Stimulated activated CD4-positive, alpha-beta T cell treated with anti-CD3 and anti-CD28 coated beads, TNF-alpha, amount 100 ng/mL, for 1 hour (primary cell): ENCODE results near the gene ARPC5L.
"Not testable (repeated sequence)": the region's sequence is repeated elsewhere in the genome, so short reads cannot be mapped to it uniquely, and the experiment has no call there.

ENCODE experiments used
- DNase-seq, 3 donors: peaks; one replicate each; pipeline ENCODE4 v3.0.0-alpha.2; 2020; ENCODE audit warnings: low read depth in 3 of 3, low spot score in 1 of 3

The ARPC5L gene

DNA sequence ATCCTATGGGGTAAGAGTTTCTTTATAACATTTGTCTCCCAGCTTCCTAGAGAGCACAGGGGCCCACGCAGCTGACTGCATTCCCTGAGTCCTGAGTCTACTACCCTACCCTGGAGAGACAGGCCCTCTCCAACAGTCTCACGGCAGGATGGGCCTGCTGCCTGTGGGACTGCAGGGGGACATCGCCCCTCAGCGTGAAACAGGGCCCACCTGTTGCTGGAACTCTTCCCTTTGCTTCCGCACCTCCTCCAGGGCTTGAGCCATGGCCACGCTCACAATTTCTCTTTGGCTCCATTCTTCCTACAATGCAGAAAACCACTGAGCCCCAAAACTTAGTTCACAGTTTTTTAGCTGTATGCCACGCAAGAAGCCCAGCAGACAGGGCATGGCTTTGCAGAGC lies 28.2 kb downstream of the ARPC5L start:
- no peak for DNase-seq

DNA sequence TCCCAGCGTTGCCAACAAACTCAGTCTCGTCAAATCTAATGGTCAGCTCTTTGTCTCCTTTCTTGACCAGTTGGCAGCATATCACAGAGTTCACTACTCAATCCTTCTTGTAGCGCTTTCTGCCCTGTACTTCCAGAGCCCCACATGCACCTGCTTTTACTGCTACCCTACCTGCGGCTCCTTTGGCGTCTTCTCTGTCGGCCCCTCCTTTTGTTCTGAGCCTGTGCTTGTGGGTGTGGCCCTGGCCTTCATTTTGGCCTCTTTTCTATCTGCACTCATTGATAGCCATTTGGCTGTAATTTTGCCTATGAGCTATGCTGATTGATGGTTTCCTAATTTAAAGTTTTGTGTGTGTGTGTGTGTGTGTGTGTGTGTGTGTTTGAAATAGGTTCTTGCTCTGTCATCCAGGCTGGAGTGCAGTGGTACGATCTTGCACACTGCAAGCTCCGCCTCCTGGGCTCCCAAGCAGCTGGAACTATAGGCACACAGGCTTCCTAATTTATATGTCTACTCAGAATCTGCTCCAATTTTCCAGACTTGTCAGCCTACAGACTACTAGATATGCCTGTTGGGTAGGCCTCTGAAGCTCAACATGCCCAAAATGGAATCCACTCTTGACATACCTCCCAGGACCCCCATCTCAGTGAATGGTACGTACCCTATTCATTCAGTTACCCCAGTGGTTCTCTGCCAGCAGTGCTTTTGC lies 32.3 kb downstream of the ARPC5L start:
- DNase-seq: no peak

DNA sequence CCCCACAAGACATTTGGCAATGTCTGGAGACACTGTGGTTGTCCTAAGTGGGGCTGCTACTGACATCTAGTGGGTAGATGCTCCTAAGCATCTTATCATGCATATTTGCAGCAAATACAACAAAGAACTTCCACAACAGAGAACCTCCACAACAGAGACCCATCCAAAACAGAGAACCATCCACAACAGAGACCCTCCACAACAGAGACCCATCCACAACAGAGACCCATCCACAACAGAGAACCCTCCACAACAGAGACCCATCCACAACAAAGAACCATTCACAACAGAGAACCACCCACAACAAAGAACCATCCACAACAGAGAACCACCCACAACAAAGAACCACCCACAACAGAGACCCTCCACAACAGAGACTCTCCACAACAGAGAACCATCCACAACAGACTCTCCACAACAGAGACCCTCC lies 32.8 kb downstream of the ARPC5L start:
- DNase-seq: no peak

DNA sequence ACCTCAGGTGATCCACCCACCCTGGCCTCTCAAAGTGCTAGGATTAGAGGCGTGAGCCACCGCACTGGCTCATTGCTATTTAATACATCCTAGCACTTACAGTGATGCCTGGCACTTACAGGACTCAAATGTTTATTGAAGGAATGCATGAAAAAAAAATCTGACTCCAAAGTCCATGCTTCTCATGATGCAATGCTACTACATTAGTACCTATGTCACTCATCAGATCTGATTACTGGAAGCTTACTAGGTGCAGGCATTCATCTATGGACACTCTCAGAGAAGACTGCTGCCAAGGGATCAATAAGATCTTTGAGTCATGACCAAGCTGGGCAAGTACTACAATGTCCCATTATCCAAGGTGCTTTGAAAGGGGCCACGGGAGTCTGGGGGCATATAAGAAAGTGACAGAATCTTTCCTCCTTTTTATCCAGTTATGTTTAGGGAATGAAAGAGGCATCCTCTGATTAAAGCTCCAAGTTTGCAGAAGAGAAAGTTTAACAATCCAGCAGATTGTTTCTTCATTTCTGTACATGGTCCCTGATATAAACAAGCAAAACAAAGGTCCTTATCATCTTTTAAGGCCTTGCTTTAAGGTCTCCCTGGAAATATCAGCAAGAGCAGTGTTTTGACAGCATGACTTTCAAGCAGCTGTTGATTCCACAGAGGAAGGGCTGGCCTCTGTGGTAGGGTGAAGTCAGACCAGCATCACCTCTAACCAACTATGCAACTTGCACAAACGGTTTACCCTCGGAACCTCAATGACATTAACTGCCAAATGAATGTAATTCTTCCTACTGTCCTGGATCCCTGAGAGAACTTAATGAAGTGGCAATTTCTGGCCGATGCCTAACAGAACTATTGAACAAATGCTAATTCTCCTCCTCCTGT lies 35.9 kb downstream of the ARPC5L start:
- DNase-seq: no peak

DNA sequence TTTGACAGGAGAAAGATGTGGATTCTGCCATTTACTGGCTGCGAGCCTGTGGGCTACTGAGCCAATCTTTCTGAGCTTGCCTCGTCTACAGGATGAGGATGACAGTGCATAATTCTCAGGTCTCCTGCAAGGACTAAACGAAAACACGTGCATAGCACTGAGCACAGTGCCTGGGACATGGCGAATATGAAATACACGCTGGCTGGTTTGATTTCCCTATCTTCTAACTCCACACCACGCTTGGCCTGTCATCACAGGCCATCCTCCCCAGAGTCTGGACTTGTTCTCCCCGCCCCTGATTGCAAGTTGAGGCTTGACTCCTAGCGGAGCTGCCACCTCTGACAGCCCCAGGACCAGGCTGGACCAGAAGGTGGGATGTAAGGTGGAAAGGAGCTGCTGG lies 37.9 kb downstream of the ARPC5L start:
- DNase-seq: no peak

DNA sequence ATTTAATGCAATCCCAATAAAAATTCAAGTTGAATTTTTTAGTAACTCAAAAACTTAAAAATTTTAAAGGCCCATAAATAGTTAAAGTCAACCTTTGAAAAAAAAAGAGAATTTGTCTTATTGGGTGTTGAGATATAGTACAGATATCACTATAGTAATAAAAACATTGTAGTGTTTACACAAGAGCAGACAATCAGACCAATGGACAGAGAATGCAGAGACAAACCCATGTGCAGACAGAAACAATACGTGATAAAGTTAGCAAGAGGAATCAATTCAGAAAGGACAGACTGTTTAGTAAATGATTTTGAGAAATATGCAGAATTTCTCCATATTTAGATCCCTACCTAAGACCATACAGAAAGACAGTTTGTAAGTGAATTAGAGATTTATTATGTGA lies 45.0 kb downstream of the ARPC5L start:
- DNase-seq: no peak

DNA sequence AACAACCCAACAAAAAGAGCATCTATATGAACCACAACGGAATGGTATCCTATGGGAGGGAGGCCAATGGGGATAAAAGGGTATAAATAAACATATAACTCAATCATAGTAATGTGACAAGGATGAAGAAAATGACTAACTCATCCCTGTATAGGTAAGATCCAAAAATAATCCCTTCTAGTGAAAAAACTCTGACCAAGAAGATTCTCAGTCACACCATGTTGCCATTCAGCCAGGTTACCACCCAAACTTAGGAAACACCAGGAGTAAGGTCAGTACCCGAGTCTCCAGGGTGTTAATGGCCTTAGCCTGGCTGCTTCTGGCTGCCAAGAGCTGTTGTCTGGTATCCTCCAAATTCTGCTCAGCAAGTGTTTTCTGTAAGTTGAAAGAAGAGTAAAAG lies 46.2 kb downstream of the ARPC5L start:
- no peak for DNase-seq

DNA sequence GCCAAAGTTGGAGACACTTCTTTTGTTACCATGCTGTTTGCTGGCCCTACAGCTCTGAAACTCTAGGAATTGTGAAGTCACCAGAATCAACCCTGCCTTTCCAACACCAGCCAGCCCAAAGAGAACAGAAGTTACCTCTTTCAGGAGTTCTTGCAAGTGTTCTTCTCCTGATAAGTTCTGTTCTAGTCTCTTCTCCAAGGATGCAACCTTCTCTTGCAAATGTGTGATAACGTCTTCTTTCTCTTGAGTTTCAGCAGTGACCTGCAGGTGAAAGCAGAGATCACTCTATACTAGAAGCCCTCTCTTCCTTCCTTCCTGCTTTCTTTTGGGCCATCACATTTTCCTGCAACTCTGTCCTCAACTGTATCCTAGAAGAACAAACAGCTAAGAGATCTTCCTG lies 49.8 kb downstream of the ARPC5L start:
- DNase-seq: no peak

DNA sequence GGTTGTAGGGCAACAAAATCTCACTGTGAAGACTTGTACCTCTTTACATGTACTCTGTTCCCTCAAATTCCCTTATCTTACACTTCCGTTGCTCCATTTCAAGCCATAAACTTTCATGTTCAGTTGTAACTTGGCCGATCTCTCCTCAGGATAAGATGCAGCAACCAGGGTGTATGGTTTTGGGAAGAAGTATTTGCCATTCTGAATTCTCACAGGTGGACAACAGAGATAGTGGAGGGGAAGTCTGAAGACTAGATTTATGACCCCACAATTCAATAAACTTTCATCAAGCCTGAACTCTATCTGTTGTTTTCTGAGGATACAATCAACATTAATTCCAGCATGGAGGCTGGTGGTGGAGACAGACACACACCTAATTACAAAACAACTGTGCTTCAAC lies 51.4 kb downstream of the ARPC5L start:
- DNase-seq: no peak

DNA sequence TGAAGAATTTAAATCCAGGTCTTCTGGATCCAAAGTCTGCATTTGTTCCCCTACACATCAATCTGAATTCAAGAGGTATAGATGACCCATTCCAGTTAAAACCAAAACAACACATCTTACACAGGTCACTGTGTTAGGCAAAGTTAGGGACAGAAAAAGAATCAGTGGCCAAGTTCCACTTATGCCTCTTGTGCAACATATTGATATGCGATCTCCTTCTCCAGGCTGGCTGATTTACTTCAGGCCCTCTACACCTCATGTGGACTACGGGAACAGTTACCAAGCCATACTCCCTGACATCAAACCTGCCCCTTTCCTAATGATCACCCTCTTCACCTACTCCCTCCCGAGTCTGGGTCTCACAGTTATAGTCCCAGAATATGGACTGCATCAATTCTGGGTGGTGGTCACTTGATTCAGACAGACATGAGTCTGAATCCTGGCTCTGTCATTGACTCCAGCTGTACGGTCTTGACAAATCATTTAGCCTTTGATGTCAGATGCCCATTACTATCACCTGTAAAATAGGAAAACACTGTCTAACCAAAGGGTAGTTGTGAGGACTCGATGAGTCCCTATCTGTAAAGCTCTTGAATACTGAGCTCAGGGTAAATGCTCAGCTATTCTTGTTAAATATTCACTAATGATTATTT lies 52.9 kb downstream of the ARPC5L start:
- DNase-seq: no peak

DNA sequence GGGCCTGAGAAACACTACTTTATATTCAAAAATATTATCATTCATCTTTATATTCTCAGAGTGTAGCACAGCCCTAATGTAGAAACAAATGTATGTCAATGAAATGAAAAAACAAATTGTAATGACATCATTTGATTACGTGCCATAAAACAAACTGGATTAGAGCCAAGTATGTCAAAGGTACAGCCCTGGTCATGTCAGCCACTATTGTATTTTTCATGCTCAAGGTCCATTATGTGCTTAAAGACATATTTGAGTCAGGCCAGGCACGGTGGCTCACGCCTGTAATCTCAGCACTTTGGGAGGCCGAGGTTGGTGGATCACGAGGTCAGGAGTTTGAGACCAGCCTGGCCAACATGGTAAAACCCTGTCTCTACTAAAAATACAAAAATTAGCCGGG lies 58.5 kb downstream of the ARPC5L start:
- DNase-seq: not testable (repeated sequence)
